GM21526 (cell line): Measurements from ENCODE around the gene HIGD1B.
"Not testable (repeated sequence)": the region's sequence is repeated elsewhere in the genome, so short reads cannot be mapped to it uniquely, and the experiment has no call there.

Experiments
- ATAC-seq: cut with Tn5 transposase; IDR thresholded peaks from one replicate; pipeline ENCODE4 v1.9.1; 2021; ENCODE audit warnings: moderate library complexity; ENCODE audit not compliant: unreplicated experiment, low FRiP score

HIGD1B gene

DNA sequence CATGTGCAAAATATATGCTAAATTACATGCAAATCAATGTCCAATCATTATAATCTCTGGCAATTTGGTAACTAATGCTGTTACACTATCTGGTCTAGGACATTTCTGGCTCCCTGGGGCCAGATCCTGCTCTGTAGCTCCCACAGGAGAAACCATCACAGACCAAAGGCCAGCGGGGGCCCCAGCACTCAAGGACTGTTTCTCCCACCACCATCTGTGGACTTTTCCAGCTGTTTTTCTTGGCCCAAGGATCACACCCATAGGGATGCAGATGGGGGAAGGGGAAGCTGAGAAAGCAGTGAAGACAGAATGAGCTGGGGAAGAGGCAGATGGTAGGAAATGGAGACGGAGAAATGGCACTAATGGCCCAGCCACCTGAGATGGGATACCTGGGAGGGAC, at the start of gene HIGD1B:
Gene HIGD1B (plus strand): TSS at position 298 of the 400 bp plus-strand sequence. CDS start 270 bp downstream, outside the sequence.
- no peak for ATAC-seq

DNA sequence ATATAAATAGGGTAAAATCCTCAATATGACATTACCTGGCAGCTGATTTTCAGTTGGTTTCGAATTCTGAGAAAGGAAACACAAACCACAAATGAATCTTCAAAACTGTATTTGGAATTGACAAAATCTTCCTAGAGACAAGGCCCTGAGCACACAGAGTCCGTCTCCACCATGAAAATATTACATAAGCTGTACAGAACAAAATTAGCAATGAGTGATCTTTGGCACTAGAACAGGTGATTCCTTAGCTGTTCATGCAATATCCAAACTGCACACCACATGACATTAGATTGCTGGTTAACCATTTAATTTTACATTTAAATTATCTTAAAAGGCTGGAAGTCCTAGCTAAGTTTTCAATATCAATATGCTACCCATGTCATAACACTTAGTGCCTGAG, 49.3 kb upstream of the HIGD1B start:
- ATAC-seq, result no peak

DNA sequence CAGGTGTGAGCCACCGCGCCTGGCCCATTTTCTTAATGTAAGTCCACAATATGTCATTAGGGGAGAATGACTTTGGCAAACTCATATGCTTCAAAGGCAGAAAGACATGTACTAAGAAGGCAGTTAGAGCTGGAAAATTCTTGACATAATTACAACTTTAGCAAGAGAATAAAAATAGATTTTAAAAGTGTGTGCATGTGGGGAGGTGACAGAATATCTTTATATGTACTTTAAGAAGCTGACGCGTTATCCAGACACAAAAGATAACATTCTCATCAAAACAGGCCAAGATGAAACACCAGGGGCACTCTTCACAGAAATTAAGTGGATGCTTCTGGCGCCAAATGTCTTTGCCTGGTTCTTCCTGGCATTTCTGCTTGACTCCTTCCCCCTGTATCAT, 45.8 kb upstream of the HIGD1B start:
- ATAC-seq, result no peak

DNA sequence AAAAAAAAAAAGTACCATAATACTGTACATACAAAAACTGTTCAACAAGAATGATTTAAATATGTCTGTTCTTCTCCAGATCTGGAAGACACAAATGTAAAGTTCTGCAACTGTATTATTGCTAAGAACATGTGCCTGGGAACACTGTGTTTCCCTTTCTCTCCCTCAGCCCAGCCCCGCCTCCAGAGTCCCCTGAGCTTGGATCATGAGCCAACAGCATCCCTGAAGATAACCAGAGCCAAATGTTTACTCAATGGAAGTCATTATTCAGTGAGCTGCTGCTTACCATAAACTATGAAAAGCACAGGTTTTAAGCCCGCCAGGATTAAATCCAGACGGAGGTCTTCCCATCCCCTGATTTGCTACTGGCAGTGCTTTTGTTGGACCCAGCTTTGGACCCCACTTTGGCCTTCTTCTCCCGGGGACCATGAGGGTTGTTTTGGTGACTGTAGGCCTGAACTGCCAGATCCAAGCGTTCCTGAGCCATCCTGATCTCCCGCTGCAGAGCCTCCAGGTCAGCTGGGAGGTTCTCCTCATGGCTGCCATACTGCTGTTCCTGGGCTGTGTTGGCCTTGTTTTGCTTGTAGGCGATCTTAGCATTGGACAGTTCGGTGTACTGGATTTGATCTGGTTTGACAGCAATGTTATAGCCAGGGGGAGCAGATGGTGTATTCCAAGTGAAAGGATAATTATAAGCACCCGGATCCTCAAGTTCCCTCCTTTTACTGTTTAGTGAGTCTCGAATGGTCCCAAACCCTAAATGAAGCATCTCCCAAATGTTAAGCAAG, 43.2 kb upstream of the HIGD1B start:
- ATAC-seq, result no peak

DNA sequence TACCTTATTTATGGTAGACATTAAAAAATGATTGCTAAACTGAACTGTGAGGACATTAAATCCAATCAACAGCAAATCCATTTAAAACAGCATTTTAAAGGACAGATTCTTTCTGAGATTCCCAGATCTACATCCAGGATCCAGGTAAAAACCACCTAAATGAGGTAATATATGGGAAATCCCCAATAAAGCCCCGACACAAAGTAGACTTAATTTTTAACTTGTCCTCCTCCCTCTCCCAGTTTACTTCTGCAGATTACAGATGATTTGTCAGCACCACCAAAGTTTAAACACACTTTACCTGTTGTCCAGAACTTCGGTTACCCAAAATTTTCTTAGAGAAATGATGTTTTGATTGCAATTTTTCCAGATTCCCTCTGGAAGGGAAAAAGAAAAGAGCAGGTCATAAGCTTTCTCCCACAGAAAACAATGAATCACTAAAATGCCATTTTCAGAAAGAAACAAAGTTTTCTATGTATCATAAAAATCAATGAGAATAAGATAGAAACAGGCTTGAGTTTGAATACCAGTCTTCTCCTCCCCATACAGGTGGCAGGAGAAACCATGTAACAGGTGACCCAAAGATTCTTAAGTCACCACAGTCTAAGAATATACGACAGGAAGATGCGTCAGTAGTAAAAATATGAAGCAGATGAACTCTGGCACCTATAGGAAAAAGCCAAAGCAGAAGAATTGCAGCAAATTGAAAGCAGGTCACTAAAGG, 40.4 kb upstream of the HIGD1B start:
- no peak for ATAC-seq

GRCh38 chr17:44807817-44808155, 39.9 kb upstream of the HIGD1B start:
- ATAC-seq, result no peak

- ATAC-seq, result no peak
Measured at GRCh38 chr17:44808156-44808555, 39.5 kb upstream of the HIGD1B start.

- not testable (repeated sequence) for ATAC-seq
Measured at GRCh38 chr17:44808656-44809388, 38.9 kb upstream of the HIGD1B start.

GRCh38 chr17:44812263-44812662, 35.4 kb upstream of the HIGD1B start:
- ATAC-seq, result no peak

GRCh38 chr17:44818508-44818907, 29.2 kb upstream of the HIGD1B start:
- ATAC-seq, result not testable (repeated sequence)

DNA sequence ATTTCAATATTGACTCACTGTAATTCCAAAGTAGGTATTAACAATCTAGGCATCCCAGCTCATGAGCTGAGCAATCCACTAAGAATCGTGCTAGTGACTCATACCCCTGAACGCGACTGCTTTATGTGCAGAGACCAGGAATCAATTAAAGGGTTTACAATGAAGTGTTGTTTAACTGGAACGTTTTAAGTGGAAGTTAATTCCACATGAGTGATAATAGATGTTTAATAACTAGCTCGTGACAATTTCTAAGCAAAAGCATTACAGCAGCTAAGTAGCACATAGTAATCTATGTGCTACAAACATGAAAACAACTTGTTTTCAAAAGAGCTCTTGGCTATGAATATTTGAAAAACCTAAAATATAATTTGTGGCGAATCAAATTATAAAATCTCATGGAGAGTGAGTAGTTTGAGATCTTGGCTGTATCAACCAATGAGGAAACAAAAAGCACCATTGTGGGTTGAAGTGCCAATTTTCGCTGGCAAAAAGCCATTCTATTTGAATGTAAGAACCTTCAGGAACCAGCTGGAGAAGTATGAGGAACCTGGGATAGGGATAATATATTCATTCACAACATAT, 27.0 kb upstream of the HIGD1B start:
- ATAC-seq, result no peak

- not testable (repeated sequence) for ATAC-seq
Measured at GRCh38 chr17:44825236-44825635, 22.4 kb upstream of the HIGD1B start.

DNA sequence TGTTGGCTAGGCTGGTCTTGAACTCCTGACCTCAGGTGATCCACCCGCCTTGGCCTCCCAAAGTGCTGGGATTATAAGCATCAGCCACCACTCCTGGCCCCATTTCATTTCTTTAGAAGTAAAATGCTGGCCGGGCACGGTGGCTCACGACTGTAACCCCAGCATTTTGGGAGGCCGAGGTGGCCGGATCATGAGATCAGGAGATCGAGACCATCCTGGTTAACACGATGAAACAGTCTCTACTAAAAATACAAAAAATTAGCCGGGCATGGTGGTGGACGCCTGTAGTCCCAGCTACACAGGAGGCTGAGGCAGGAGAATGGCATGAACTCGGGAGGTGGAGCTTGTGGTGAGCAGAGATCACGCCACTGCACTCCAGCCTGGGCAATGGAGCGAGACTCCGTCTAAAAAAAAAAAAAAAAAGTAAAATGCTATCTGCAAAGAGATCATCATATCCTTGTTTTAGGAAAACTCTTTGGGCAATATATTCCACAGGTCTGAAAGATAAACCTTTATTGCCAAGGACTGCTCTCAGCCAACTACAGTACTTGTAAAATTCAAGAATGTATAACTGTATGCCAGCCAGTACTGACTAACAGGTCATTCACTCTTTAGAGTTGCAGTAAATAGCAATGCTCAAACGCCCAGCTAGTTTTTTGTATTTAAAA, 21.4 kb upstream of the HIGD1B start:
- ATAC-seq, result no peak

DNA sequence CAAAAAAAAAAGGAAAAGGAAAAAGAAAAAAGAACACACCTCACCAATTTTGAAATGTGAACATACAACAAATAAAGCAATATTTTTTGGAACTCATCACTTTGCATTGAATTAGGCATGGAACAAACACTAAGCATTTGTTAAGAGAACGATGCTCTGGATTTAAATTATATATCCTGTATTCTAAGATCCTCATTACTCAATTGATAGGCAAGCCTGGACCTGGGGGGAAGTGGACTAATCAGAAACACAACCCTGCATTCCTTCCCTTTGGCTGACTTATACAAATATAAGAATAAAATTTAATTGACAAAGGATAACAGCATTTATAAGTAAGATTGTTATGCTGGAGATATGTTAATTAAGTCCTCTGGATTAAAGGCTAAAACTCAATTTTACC, 19.8 kb upstream of the HIGD1B start:
- no peak for ATAC-seq

GRCh38 chr17:44828919-44829522, 18.7 kb upstream of the HIGD1B start:
- ATAC-seq, result no peak

DNA sequence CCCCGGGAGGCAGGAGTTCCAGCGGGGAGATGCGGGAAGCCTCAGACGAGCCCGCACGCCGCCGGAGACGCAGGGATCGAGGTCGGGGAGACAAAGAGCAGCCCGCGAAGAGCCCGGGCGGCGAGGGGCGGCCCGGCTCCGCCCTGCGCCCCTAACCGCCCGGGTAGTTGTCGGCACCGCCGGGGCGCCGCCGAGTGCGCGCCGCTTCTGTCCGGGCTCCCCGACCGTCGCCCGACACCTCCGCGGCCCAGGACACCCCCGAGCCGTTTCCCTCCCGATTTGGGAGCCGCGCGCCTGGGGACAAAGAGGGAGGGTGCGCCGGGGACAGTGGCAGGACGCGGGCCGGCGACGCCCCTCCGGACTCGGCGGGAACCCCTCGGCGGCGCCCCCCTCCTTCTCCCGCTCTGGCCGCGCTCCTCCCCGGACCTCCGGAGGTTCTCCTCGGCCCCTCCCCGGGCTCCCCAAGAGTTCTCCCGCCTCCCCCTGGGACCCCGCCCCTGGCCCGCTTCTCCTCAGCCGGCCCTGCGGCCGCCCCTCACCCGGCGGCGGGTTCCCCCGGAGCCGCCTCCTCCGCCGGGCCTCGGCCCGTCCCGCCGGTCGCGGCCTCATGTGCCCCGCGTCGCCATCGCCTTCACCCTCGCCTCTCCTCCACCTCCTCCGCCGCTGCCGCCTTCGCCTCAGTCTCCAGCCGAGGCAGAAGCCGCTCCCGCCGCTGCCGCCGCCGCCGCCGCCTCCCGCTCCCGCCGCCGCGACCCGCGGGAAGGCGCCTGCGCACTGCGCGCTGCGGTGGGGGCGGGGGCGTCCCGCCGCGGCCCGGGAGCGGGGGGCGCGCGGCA, 17.9 kb upstream of the HIGD1B start, which contains the start of gene GJC1:
Gene GJC1 (minus strand): TSS at position 765 of the 836 bp plus-strand sequence. CDS start 24,470 bp downstream, outside the sequence.
- ATAC-seq, result no peak

DNA sequence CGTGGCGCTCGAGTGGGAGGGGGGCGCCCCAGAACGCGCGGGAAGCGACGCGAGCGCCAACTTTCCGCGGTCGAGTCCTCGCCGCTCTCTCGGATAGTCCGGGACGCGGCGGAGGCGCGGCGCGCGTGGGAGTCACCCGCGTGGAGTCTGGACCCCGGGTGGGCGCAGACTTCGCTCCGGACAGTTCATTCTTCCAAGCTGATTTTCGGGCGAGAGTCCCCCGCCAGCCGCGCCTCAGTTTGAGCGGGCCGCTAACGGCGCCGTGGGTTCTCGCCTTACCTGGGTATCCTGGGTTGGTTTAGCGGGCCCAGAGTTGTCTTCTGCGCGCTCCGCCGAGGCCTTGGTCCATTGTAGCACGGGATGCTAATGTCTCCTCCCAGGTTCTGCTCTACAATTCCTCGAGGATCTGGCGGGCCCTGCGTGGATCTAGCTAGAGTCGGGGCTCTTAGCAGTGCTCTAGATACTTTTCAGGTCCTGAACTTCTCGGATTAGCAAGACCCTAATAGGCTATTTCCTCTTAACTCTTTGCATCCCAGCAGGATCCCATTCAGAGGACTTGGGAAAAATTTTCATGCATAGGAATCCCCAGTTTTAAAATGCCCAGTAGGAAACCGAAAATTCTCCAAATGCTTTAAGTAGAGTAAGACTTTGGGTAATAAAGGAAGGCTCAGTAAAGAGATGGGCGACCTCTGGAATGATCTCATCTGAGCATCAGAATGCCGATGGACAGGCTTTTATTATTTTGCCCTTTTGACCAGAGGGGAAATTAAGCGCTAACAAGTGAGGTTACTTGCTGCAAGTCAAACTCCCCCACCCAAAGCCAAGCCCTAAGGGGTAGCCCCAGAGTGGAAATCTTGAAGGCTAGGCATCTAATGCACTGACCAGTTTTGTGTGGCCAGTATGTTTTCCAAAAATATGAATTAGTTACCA, 17.1 kb upstream of the HIGD1B start:
- no peak for ATAC-seq

DNA sequence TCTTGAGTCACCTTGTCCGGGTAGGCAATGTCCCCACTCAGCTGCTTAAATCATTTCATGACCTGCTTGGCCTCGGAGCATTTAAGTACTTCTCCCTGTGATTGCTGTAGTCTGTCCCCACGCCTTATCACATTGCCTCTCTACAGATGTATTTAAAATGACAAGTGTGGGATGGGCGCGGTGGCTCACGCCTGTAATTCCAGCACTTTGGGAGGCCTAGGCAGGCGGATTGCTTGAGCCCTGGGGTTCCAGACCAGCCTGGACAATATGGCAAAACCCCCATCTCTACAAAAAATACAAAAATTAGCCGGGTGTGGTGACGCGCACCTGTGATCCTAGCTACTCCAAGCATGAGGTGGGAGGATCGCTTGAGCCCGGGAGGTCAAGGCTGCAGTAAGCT, 16.3 kb upstream of the HIGD1B start:
- ATAC-seq, result no peak
